ENCODE results near the gene TPD52L1.
"Not testable (repeated sequence)": the region's sequence is repeated elsewhere in the genome, so short reads cannot be mapped to it uniquely, and the experiment has no call there.

Gene TPD52L1

DNA sequence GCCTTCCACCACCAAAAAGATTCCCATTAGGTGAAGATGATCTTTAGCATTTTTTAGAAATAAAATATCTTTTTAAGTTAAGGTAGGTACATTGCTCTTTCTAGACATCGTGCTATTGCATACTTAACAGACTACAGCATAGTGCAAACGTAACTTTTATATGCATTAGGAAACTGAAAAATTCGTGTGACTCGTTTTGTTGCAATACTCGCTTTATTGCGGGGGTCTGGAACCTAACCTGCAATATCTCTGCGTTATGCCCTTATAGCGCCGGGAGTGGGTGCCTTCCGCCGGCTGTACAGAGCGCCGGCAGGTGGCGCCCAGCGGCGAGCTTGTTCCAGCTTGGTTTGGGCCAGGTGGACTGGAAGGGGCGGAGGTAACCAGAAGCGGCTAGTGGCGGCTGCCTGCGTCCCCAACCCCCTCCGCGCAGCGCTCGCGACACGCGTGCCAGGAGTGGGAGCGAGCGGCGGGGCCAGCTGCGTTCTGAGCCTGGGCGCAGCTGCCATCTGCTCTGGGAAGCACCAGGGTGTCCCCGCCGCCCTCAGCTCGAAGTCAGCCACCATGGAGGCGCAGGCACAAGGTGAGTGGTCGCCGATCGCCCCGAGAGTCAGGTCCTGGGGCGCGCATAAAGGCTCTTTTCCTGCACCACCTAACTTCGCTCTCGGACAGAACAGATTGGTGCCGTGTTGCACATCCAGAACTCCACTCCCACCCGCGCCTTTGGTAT is at the start of gene TPD52L1:
TPD52L1 (plus strand) TSS at position 383 of the 727 bp plus-strand sequence; CDS start at position 562, 179 bp downstream.
- peak; percentile 79 for DNase-seq

GRCh38 chr6:125104425-125104824 is 49.1 kb upstream of the TPD52L1 start:
- no peak for DNase-seq

- no peak for DNase-seq
These were observed 46.5 kb upstream of the TPD52L1 start for GRCh38 chr6:125107048-125107447.

GRCh38 chr6:125107896-125108295 is 45.7 kb upstream of the TPD52L1 start:
- DNase-seq, result no peak

GRCh38 chr6:125110056-125110455 is 43.5 kb upstream of the TPD52L1 start:
- no peak for DNase-seq

GRCh38 chr6:125111219-125111983 is 42.2 kb upstream of the TPD52L1 start:
- DNase-seq, result no peak

DNA sequence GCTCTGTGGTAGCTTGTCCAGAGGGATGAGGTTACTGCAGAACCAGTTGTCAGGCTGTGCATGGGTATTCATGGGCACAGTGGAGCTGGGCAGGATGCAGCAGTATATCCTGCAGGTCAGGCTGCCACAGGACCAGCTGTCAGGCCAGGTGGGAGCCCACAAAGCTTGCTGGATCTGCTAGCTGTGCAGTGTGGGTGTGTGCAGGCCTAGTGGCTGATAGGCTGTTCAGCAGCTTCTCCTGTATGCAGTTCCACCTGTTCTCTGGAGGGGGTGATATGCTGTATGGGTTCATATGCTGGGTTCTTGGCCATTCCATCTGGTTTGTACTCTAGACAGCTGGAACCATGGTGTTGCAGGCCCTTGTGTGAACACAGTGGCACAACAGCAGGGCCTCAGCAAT is 40.6 kb upstream of the TPD52L1 start:
- DNase-seq, result no peak

DNA sequence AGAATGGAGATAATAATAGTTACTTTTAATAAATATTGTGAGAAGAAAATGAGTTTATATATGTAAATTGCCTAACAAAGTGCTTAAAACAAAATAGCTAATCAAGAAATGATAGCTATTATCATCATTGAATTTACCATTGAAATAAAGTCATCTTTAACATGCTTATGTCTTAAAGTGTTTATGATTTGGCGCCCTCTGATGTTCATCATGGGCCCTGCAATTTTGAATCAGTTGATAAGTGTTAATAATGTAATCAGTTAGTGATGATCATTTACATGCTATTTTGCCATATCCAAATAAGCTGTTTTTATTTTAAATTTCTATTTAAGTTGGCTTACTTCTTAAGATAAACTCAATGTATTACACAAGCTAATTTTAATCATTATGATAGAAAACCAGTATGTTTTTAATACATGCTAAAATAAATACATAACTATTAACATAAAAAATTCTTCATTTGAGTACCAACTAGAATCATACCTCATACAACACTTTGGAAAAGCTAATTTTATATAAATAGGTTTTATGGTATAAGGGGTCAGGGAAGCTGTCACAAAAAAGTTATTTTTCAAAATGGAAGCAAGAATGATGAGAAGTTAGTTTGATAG is 39.2 kb upstream of the TPD52L1 start:
- DNase-seq, result no peak

GRCh38 chr6:125116170-125116569 is 37.4 kb upstream of the TPD52L1 start:
- DNase-seq, result no peak

DNA sequence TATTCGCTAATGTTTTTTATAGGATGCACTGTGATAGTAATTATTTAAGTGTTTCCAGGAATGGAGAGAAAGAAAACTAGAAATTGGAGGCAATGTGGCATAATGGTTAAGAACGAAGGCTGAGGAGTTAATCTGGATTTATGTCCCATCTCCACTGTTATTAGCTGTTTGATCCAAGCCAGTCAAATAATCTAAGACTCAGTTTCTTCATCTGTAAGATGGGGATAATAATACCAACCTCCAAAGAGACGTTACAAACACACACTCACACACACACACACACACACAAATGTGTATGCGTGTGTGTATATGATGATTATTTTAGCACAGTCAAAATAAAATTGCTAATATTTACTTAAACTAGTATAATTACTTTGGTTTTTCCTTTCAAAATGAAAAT is 36.9 kb upstream of the TPD52L1 start:
- no peak for DNase-seq

DNA sequence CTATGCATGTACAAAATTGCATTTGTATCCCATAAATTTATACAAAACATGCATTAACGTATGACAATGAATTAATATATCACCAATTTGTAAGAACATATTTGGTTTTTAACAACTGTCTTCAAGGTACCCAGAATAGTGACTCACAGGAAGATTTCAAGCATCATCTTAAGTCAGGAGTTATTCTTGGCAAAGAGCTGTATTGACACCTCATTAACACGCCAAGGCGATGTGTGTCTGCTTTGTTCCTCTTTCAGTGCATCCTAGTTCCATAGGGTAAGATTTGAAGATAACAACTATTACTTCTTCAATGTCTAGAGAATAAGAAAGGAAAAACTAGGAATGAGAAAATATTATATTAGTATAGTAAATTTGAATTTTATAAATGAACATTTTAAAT is 35.8 kb upstream of the TPD52L1 start:
- no peak for DNase-seq

GRCh38 chr6:125120054-125120590 is 33.5 kb upstream of the TPD52L1 start:
- DNase-seq, result no peak

- DNase-seq, result no peak
These were observed 31.7 kb upstream of the TPD52L1 start for GRCh38 chr6:125121894-125122293.

- no peak for DNase-seq
These were observed 30.5 kb upstream of the TPD52L1 start for GRCh38 chr6:125123051-125123450.

DNA sequence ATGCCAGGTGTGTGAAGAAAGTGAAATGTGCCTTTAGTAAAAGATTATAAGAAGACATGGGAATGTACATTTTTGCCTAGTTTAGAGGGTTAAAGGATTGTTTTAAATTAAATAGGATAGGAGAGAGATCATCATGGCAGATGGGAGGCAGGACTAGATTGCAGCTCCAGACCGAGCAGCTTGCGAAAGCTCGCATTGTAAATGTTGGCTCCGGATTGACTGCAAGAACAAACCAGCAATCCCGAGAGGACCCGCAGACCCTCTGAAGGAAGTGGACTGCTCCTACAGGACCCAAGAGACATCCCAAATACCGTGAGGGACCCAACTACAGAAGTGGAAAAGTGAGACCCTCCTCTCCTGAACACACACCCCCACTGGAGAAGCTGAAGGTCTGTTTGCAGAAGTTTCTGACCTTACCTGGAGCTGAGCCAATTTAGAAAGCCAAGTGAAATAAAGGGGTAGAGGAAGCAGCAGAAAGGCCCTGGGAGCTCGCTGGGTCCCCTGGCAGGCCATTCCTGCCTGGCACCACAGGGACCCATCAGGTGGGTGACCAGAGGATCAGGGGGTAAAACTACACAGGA is 30.0 kb upstream of the TPD52L1 start:
- DNase-seq, result no peak

- DNase-seq, result no peak
These were observed 29.4 kb upstream of the TPD52L1 start for GRCh38 chr6:125124049-125124669.

DNA sequence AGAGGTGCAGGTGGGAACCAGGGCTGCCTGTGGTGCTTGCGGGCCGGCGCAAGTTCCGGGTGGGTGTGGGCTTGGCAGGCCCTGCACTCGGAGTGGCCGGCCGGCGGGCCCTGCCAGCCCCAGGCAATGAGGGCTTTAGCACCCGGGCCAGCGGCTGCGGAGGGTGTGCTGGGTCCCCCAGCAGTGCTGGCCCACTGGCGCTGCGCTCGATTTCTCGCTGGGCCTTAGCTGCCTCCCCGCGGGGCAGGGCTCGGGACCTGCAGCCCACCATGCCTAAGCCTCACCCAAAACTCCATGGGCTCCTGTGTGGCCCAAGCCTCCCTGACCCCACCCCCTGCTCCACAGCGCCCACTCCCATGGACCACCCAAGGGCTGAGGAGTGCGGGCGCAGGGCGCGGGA is 27.7 kb upstream of the TPD52L1 start:
- DNase-seq, result not testable (repeated sequence)

DNA sequence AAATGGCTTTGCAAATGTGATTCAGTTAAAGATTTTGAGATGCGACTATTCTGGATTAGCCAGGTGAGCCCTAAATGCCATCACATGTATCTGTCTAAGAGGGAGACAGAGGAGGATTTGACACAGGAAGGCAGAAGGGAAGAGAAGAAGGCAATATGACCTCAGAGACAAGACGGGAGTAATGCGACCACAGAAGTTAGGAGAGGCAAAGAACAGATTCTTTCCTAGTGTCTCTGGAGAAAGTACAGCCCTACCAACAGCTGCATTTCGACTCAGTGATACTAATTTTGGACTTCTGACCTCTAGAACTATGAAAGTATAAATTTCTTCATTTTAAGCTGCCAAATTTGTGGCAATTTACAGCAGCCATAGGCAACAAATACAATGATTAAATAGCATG is 24.2 kb upstream of the TPD52L1 start:
- DNase-seq, result no peak

- DNase-seq, result no peak
These were observed 21.5 kb upstream of the TPD52L1 start for GRCh38 chr6:125132058-125132457.

DNA sequence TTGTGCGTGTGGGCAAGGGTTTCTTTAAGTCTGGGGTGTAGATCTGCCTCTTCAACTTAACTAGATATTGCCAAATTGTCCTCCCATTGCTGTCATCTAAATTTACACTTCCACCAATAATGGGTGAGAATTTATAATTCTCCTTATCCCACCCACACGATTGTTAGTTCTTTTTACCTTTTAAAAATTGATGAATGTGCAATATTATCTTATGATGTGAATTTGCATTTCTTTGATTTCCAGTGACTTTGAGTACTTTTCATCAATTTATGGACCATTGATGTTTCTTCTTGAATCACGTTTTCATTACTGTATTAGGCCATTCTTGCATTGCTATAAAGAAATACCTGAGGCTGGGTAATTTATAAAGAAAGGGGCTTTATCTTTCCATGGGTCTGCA is 17.2 kb upstream of the TPD52L1 start:
- no peak for DNase-seq

DNA sequence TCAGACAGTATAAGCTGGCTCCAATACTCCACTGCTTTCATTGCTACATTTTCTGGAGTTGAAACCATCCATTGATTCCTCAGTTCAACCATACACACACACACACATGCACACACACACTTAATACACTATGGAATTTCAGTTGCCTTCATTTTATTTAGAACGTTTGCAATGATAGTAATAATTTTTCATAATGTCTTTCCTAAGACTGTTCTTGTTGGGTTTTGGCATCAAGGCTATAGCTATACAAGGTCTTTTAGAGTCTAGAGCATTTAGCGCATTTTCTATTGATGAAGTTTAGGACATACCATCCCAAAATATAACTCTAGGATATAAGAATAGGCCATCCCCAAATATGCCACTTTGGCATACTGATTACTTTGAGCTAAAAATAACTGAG is 15.5 kb upstream of the TPD52L1 start:
- DNase-seq, result no peak

- DNase-seq, result no peak
These were observed 12.8 kb upstream of the TPD52L1 start for GRCh38 chr6:125140808-125141207.

GRCh38 chr6:125142618-125143017 is 11.0 kb upstream of the TPD52L1 start:
- DNase-seq, result no peak
